Activated CD4-positive, alpha-beta T cell treated with anti-CD3 and anti-CD28 coated beads for 24 hours (primary cell): Measurements from ENCODE around the gene LHFPL3.
"Not testable (repeated sequence)": the region's sequence is repeated elsewhere in the genome, so short reads cannot be mapped to it uniquely, and the experiment has no call there.

Experiments
- DNase-seq, 2 donors: peaks; one replicate each; pipeline ENCODE4 v3.0.0-alpha.2; 2020; ENCODE audit warnings: low read depth in 2 of 2

The LHFPL3 gene

DNA sequence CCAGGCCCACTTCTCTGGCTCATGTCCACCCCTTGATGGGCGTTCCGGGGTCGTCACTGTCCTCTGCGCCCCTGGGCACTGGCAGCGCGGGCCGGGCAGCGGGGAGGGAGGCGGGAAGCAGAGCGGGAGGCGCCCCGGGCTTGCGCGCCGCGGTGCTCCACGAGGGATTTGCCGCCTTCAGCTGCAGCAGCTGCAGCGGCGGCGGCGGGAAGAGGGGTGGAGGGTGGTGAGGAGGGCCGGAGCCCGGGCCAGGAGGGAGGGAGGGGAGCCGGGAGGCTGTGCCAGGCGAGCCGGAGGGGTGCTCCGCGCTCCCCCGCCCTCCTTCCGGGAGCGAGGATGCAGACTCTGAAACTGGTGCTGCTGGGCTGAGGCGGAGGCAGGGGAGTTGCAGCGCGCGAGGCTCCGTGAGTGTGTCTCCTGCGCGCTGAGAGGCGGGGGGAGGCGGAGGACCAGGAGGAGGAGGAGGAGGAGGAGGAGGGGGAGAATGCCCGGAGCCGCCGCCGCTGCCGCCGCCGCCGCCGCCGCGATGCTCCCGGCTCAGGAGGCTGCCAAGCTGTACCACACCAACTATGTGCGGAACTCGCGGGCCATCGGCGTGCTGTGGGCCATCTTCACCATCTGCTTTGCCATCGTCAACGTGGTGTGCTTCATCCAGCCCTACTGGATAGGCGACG lies at the start of gene LHFPL3:
Gene LHFPL3 (plus strand): TSS at position 308 of the 674 bp plus-strand sequence.
- DNase-seq: peak in 1 of 2 donors; percentile 0

DNA sequence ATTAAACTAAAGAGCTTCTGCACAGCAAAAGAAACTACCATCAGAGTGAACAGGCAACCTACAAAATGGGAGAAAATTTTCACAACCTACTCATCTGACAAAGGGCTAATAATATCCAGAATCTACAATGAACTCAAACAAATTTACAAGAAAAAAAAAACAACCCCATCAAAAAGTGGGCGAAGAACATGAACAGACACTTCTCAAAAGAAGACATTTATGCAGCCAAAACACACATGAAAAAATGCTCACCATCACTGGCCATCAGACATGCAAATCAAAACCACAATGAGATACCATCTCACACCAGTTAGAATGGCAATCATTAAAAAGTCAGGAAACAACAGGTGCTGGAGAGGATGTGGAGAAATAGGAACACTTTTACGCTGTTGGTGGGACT lies 46.7 kb upstream of the LHFPL3 start:
- DNase-seq: not testable (repeated sequence)

GRCh38 chr7:104286839-104287238 lies 41.6 kb upstream of the LHFPL3 start:
- DNase-seq: no peak

GRCh38 chr7:104288137-104288536 lies 40.3 kb upstream of the LHFPL3 start:
- DNase-seq: no peak

DNA sequence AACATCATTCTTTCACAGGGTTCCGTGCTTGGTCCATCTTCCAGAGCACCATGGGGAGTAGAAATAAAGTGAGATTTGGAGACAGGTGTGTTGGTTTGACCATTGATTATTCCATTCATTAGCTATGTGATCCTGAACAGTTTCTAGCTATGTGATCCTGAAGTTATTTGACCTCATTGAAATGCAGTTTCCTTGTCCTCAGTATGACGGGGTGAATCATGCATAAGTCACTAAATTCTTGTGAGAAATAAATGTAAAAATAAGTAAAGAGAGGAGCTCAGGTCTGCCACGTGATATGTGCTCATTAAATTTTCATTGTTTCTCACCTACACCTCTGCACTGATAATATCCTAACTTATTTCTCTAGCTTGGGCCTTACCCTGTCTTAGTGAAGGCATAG lies 34.1 kb upstream of the LHFPL3 start:
- no peak for DNase-seq

DNA sequence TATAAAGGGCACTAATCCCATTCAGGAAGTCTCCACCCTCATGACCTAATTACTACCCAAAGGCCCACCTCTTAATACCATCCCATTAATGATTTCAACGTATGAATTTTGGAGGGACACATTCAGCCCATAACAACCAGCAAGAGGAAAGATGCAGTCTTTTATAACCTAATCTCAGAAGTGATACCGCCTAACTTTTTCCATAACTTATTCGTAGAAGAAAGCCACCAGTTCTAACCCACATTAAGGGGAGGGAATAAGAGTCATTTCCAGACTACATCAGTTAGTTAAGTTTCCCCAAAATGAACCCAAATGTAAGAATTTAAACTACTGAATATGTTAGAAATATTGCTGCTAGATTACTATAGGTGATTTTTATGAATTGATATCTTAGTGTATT lies 32.1 kb upstream of the LHFPL3 start:
- no peak for DNase-seq

GRCh38 chr7:104296900-104297299 lies 31.5 kb upstream of the LHFPL3 start:
- DNase-seq: no peak

- no peak for DNase-seq
Observed at GRCh38 chr7:104299323-104299722, 29.1 kb upstream of the LHFPL3 start.

DNA sequence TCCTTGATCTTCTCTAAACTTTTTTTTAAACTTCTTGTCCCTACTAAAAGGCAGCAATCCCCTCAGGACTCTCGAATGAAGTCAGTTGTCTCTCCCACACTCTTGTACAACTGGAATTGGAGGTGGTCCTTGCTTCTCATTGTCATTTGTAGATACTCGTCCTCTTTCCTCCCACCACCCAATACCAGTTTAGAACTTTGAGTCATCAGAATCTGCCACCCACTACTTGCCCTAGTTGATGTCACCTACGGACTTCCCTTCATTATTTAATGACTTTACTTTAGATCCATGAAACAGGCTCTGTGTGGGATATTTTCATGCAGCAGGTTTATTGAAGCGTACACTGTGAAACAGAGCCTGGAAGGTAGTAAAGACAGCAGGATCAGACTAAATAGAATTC lies 28.6 kb upstream of the LHFPL3 start:
- DNase-seq: no peak

GRCh38 chr7:104306793-104307192 lies 21.6 kb upstream of the LHFPL3 start:
- no peak for DNase-seq

- no peak for DNase-seq
Observed at GRCh38 chr7:104317948-104318629, 10.3 kb upstream of the LHFPL3 start.

- DNase-seq: no peak
Observed at GRCh38 chr7:104327534-104327933, 869 bp upstream of the LHFPL3 start.

DNA sequence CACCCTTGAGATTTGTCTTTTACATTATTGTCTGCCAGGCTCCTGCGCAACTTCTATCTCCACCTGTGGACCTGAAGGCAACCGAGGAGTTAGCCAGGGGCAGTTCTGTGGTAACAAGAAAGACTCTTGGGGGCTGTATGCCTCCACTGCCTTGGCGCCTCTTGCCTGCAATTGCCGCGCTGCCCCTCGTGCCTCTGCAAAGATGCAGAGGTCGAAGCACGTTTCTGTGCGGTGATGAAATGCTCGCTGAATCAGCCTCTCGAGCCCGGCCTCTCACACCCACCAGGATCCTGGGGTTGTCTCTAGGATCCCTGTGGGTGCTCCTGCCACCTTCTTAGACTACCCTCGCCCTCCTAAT lies 486 bp upstream of the LHFPL3 start:
- DNase-seq: no peak

DNA sequence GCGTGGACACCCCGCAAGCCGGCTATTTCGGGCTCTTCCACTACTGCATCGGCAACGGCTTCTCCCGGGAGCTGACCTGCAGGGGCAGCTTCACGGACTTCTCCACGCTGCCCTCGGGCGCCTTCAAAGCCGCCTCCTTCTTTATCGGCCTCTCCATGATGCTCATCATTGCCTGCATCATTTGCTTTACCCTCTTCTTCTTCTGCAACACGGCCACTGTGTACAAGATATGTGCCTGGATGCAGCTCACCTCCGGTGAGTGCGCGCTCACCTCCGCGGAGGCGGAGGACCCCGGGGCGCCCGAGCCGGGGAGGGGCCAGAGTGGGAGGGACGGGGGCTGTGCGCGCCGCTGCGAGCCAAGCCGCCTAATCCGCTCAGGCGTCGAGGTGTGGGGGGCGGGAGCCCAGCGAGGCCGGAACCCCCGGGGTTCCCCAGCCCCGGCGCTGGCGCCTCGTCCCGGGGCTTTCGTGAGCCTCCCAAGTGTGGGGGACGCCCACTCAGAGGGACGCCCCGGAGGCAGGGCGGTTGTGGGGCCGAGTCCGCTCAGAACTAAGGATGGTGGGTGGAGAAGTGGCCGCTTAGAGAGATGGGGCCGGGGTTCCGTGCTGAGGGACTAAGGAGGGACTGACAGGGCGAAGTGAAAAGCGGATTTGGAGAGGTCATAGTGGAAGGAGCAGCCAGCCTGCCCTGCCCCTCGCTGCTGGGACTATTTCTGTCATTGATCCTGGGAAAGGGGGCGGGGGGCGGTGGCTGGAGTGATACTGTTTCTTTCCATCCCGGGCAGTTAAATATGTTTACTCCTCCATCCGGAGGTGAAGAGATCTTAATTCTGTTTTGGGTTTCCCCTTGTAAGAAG lies 795 bp downstream of the LHFPL3 start:
- no peak for DNase-seq

- no peak for DNase-seq
Observed at GRCh38 chr7:104341546-104341945, 13.1 kb downstream of the LHFPL3 start.

- DNase-seq: no peak
Observed at GRCh38 chr7:104352736-104353135, 24.3 kb downstream of the LHFPL3 start.

GRCh38 chr7:104357166-104357565 lies 28.8 kb downstream of the LHFPL3 start:
- DNase-seq: no peak

- DNase-seq: no peak
Observed at GRCh38 chr7:104358446-104359132, 30.2 kb downstream of the LHFPL3 start.

DNA sequence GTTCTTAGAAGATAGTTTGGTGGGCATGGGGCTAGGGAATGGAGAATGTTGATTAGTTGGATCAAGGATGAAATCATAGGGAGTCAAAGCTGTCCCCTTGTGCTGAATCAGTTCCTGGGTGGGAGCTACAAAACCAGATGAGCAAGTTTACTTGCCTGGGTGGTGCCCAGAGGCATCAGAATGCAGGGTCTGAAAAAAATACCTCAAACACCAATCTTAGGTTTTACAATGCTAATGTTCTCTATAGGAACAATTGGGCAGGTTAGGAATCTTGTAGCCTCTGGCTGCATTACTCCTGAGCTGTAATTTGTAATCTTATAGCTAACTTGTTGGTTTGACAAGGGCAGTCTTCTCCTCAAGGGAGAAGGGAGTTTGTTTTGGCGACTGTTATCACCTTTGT lies 34.4 kb downstream of the LHFPL3 start:
- no peak for DNase-seq

DNA sequence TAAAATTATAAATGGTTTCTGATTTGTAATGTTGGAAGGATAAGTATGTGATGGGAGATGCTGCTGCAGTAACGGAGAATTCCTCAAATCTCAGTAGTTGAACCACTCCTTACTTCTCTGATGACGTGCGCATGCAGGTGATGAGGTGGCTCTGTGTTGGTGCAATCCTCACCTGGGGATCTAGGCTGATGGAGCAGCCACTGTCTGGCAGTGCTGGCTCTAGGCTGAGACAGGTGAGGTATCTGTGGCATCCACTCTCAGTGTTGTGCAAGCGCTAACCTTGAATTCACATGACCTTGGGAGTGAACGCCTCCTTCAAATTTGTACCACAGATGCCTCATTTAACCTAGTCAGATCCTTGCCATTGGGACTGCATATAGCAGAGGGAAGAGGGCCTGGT lies 35.0 kb downstream of the LHFPL3 start:
- DNase-seq: no peak

DNA sequence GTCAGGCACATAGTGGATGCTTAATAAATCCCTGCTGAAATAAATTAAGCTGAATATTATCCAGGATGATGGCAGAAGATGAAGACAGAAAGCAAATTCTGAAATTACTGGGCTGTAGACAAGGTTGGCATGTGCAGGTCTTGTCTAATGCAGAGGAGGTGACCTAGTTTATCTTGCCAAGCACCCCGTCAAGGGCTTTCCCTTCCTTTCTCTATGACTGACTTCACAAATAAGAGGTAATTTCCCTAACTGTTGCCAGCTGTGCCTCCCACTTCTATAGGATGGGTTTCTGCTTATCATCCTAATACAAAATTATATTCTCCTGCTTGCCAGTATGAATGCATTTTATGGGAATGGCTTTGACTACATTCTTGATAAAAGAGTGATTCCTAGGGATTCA lies 38.0 kb downstream of the LHFPL3 start:
- DNase-seq: no peak

DNA sequence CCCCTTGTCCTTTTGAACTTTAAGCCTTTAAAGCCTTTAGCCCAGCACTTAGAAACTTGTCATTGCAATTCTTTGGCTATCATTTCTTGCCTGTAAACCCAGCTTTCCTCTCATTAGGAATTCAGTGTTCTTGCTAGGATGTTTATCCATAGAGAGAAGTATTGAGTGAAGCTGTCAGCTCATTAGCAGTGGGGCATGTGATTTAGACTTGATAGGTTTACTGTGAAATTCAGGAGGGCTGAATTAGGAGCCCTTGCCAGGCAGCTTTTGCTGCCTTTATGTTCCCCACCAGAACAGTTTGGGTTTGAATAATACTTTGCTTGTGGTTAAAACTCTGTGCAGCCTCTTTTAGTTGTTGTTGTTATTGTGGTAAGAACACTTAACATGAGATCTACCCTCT lies 39.5 kb downstream of the LHFPL3 start:
- DNase-seq: no peak
